Activated naive CD8-positive, alpha-beta T cell treated with anti-CD3 and anti-CD28 coated beads for 36 hours (primary cell): ENCODE data around the gene SLC39A11. TPM values are rescaled to one million over a fixed set of nuclear protein-coding genes. Genes with fewer than 3 reads are reported as not detected.

ENCODE experiments used
- DNase-seq: peaks from one replicate; pipeline ENCODE4 v3.0.0; 2021
- H3K27ac Mint-ChIP-seq: one replicate; pipeline ENCODE4 v1.8.0; 2022; ENCODE audit warnings: mild to moderate bottlenecking, moderate library complexity, mixed read lengths
- H3K27me3 Mint-ChIP-seq: one replicate; pipeline ENCODE4 v1.8.0; 2022; ENCODE audit warnings: mild to moderate bottlenecking, mixed read lengths
- H3K36me3 Mint-ChIP-seq: one replicate; pipeline ENCODE4 v1.8.0; 2021; ENCODE audit warnings: mild to moderate bottlenecking, mixed read lengths
- H3K4me1 Mint-ChIP-seq: one replicate; pipeline ENCODE4 v1.8.0; 2021; ENCODE audit warnings: mixed read lengths
- H3K4me3 Mint-ChIP-seq: one replicate; pipeline ENCODE4 v1.8.0; 2022; ENCODE audit warnings: mild to moderate bottlenecking, moderate library complexity, mixed read lengths
- H3K9me3 Mint-ChIP-seq: one replicate; pipeline ENCODE4 v1.8.0; 2022; ENCODE audit warnings: mixed read lengths
- total RNA-seq, 2 experiments: library from RNA; stranded (reverse); gene quantifications; one replicate each; pipeline ENCODE4 v1.2.3, GENCODE V29; 2021

SLC39A11 gene
- total RNA-seq, 2 experiments from 2014 or later = 15.3 to 15.4 TPM

DNA sequence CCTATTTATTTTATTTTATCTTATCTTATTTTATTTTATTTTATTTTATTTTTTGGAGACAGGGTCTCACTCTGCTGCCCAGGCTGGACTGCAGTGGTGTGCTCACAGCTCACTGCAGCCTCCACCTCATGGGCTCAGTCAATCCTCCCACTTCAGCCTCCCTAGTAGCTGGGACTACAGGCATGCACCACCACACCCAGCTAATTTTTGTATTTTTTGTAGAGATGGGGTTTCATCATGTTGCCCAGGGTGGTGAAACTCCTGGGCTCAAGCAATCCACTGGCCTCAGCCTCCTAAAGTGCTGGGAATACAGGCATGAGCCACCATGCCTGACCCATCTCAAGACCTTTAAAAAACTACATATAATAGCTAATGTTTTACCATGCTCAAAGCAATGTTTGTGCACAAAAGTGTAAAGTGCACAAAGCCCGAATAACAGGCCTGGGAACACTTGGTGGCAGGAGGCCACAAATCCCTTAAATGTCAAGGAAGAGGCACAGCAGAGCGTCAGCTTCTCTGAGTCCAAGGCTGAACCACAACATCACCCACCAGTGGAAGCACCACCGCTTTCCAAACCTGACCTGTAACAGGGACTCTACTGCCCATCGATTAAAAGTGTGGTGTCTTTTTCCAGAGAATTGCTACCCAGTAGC is 30.6 kb upstream of the SLC39A11 start:
- H3K27me3 Mint-ChIP-seq = no peaks in the 10 kb centered on the region
- no peaks in the 10 kb centered on the region for H3K36me3 Mint-ChIP-seq
- no peak overlapping the region for H3K27ac Mint-ChIP-seq
- H3K4me1 Mint-ChIP-seq = no peaks in the 10 kb centered on the region
- H3K4me3 Mint-ChIP-seq = no peak overlapping the region
- no peak for DNase-seq
- no peaks in the 10 kb centered on the region for H3K9me3 Mint-ChIP-seq

DNA sequence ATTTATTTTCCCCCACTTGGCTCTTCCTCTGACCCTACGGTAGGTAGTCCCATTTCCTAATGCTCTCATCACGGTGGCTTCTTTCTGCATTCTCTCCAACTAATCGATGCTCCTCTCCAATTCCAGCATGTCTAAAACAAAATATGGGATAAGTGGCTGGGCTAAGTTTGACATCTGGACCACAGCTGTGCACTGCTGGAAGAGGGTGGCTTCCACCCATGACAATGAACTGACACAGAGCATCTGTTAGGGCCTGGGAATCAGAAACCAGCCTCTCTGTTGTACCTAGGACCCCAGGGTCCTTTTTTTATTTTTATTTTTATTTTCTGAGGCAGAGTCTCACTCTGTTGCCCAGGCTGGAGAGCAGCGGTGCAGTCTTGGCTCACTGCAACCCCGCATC is 29.0 kb upstream of the SLC39A11 start:
- no peak overlapping the region for H3K4me3 Mint-ChIP-seq
- H3K36me3 Mint-ChIP-seq = no peaks in the 10 kb centered on the region
- H3K27me3 Mint-ChIP-seq = no peaks in the 10 kb centered on the region
- H3K27ac Mint-ChIP-seq = no peak overlapping the region
- no peaks in the 10 kb centered on the region for H3K4me1 Mint-ChIP-seq
- DNase-seq = no peak
- no peaks in the 10 kb centered on the region for H3K9me3 Mint-ChIP-seq

DNA sequence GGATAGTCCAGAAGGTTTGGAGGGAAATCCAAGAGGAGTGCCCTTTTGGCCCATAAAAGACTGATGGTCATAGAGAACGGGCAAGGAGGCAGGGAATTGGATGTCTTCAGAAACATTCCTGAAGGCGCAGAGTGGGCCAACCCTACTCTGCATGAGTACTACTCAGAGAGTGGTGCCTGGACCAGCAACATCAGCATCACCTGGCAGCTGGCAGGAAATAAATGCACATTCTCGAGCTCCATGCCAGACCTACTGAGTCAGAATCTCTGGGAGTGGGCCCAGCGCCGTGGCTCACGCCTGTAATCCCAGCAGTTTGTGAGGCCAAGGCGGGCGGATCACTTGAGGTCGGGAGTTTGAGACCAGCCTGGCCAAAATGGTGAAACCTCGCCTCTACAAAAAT is 27.1 kb upstream of the SLC39A11 start:
- Mint-ChIP-seq H3K9me3 (no peaks in the 10 kb centered on the region), H3K27ac (no peak overlapping the region), H3K4me3 (no peak overlapping the region), H3K36me3 (no peaks in the 10 kb centered on the region), H3K27me3 (no peaks in the 10 kb centered on the region), H3K4me1 (no peaks in the 10 kb centered on the region)
- DNase-seq = no peak

DNA sequence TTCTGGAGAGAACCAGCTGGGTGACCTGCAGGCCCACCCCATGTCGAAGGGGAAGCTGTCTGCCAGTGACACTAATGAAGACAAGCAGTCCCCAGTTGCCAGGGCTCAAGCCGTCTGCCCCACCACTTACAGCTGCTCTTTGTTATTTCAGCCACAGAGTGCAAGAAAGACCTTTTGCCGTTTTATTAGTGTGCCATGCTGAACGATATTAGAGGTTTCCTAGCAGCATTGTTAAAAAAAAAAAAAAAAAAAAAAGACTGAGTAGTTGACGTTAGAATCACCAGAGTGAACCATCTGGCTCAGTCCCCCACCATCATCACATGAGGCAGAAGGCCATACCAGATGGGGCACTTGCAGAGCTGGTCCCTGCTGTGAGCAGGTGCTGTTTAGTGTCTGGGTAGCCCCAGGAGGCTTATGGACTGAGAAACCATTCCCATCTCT is 26.5 kb upstream of the SLC39A11 start:
- DNase-seq = no peak
- Mint-ChIP-seq H3K9me3 (no peaks in the 10 kb centered on the region), H3K36me3 (no peaks in the 10 kb centered on the region), H3K4me1 (no peaks in the 10 kb centered on the region), H3K4me3 (no peak overlapping the region), H3K27me3 (no peaks in the 10 kb centered on the region), H3K27ac (no peak overlapping the region)

DNA sequence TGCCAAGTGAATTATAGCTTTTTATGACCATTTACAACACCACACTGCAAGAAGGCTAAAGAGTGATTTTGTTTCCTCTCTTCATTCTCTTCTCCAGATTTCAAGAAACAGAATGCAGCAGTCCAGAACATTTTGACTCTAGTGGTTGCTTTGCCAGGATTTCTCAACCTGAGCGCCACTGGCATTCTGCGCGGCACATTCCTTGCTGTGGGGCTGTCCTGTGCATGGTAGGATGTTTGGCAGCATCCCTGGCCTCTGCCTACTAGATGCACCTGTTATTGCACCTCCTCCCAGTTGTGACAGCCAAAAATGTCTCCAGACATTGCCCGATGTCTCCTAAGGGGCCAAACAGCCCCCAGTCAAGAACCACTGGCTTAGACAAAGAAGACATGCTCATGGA is 25.7 kb upstream of the SLC39A11 start:
- Mint-ChIP-seq H3K9me3 (no peaks in the 10 kb centered on the region), H3K27me3 (no peaks in the 10 kb centered on the region), H3K27ac (no peak overlapping the region), H3K4me3 (no peak overlapping the region), H3K4me1 (no peaks in the 10 kb centered on the region), H3K36me3 (no peaks in the 10 kb centered on the region)
- DNase-seq = no peak

DNA sequence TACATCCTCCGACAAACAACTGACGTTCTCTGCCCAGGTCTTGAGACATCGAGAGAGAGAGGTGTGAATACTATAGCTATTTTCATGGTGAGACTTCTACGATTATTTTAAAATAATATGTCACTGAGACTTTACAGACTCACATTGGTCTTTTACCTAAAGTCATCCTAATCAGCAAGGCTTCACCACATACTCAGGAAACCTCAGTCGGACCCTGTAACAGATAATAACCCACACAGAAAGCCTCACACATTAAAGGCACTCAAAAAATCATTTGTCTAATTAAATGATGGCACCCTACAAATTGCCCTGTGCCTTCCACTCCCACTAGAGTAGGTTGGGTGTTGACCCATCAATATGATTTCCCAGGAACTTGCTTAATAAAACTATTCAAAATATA is 19.8 kb upstream of the SLC39A11 start:
- no peak for DNase-seq
- Mint-ChIP-seq H3K27me3 (no peaks in the 10 kb centered on the region), H3K4me3 (no peak overlapping the region), H3K4me1 (no peaks in the 10 kb centered on the region), H3K27ac (no peak overlapping the region), H3K9me3 (no peaks in the 10 kb centered on the region), H3K36me3 (no peaks in the 10 kb centered on the region)

DNA sequence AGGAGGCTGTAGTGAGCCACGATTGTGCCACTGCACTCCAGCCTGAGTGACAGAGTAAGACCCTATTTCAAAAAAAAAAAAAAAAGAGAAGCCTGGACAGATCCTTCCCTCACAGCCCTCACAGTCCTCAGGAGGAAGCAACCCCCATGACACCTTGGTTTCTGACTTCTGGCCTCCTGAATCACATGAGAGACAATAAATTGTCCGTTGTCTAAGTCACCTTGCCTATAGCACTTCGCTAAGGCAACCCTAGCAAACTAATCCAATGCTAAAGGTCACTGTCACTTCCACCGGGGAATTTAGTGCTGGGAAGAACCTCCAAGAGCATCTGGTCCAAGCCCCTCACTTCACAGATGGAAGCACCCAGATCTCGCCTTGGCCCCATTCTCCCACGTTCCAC is 18.9 kb upstream of the SLC39A11 start:
- Mint-ChIP-seq H3K27ac (no peak overlapping the region), H3K9me3 (no peaks in the 10 kb centered on the region), H3K4me1 (no peaks in the 10 kb centered on the region), H3K27me3 (no peaks in the 10 kb centered on the region), H3K36me3 (no peaks in the 10 kb centered on the region), H3K4me3 (no peak overlapping the region)
- no peak for DNase-seq

DNA sequence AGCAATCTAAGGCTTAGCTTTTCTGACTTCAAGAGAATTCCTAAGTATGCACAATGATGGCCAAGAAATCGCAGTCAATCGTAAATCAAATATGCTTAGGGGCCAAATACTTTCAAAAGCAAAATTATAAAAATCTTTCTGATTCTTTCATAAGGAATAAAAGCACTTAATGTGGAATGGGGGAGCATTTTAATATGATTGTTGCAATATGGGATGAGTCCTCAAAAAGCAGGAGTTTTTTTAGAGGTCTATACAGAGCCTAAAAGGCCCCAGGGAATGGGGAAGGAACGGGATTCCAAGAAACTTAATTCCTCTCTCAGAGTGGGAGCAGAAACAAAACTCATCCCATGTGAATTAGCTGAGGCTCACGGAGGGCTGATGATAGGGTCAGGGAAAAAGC is 14.7 kb upstream of the SLC39A11 start:
- no peak for DNase-seq
- Mint-ChIP-seq H3K27ac (no peak overlapping the region), H3K4me3 (no peak overlapping the region), H3K36me3 (no peaks in the 10 kb centered on the region), H3K27me3 (no peaks in the 10 kb centered on the region), H3K9me3 (no peaks in the 10 kb centered on the region), H3K4me1 (no peaks in the 10 kb centered on the region)

DNA sequence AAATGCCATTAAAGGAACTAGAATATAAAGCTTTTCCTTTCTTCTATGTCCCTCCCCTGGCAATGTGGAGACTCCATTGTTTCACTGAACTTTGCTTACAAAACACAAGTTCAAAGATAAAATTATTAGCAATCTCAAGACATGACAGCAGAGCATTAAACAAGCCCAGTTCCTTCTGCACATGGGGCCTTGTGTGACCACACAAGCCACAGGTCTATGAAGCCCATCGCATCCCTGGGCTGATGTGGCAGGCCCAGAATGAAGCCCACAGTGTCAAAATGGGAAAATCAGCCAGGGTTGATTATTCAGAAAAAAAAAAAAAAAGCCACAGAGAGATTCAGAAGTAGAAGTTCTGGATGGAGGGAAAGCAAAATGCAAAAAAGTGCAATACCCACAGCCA is 12.9 kb upstream of the SLC39A11 start:
- Mint-ChIP-seq H3K36me3 (no peaks in the 10 kb centered on the region), H3K4me3 (no peak overlapping the region), H3K27ac (no peak overlapping the region), H3K27me3 (peaks cover 1% of the 10 kb centered on the region), H3K4me1 (no peaks in the 10 kb centered on the region), H3K9me3 (no peaks in the 10 kb centered on the region)
- DNase-seq = no peak

DNA sequence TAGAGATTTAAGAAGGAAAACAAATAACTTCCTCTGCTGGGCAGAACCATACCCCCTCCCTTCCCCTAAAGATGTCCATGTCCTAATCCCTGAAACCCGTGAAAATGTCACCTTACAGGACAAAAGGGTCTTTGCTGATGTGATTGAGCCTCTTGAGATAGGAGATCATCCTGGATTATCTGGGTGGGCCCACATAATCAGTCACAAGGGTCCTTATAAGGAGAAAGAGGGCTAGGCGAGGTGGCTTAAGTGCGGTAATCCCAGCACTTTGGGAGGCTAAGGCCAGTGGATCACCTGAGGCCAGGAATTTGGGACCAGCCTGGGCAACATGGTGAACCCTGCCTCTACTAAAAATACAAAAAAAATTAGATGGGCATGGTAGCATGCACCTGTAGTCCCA is 12.0 kb upstream of the SLC39A11 start:
- no peak for DNase-seq
- H3K4me1 Mint-ChIP-seq = no peaks in the 10 kb centered on the region
- H3K4me3 Mint-ChIP-seq = no peak overlapping the region
- H3K9me3 Mint-ChIP-seq = no peaks in the 10 kb centered on the region
- peaks cover 4% of the 10 kb centered on the region for H3K27me3 Mint-ChIP-seq
- H3K27ac Mint-ChIP-seq = no peak overlapping the region
- H3K36me3 Mint-ChIP-seq = no peaks in the 10 kb centered on the region

DNA sequence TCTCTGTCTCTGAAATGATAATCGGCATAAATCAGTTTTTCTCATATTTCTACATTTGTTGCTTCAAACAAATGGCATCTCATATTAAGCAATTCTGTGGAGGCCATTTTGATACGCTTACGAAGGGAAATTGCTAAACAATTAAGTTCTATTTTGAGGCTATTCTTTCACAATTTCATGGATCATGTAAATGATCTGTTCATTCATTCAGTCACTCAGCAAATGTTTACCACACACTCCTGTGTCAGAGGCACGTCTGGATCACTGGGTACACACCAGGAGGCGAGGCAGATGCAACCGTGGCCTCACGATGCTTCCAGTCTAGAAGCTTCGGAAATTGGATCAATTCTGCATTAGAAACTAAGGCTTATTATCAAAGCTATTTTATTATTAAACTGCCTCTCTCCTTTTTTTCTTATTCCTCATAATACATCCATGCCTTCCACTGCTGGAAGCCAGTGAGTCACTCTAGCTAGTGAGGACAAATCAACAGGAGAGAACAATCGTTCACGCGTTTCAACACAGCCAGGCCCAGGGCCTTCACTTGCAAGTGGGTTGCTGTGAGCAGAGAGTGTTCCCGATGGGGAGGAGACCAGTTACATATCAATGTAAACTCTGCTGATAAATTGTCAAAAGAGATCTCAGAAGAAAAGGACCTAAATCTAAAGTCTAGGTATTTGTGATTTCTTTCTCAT is 11.3 kb upstream of the SLC39A11 start:
- Mint-ChIP-seq H3K9me3 (no peaks in the 10 kb centered on the region), H3K36me3 (no peaks in the 10 kb centered on the region), H3K27ac (no peak overlapping the region), H3K4me1 (no peaks in the 10 kb centered on the region), H3K4me3 (no peak overlapping the region), H3K27me3 (peaks cover 10% of the 10 kb centered on the region)
- no peak for DNase-seq

DNA sequence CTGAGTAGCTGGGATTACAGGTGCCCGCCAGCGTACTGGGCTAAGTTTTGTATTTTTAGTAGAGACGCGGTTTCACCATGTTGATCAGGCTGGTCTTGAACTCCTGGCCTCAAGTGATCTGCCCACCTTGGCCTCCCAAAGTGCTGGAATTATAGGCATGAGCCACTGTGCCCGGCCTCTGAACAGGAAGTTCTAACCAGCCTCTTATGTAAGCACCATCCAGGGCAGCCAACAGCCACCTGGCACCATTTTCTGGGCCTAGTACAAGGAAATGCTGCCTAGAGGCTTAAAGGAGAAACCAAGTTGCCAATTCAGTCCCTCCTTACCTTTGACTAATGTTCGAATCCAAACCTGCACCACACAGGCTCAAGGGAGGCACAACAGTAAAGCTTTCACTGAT is 8.5 kb upstream of the SLC39A11 start:
- Mint-ChIP-seq H3K9me3 (no peaks in the 10 kb centered on the region), H3K36me3 (no peaks in the 10 kb centered on the region), H3K27me3 (peaks cover 10% of the 10 kb centered on the region), H3K4me3 (no peak overlapping the region), H3K27ac (no peak overlapping the region), H3K4me1 (no peaks in the 10 kb centered on the region)
- DNase-seq = no peak

DNA sequence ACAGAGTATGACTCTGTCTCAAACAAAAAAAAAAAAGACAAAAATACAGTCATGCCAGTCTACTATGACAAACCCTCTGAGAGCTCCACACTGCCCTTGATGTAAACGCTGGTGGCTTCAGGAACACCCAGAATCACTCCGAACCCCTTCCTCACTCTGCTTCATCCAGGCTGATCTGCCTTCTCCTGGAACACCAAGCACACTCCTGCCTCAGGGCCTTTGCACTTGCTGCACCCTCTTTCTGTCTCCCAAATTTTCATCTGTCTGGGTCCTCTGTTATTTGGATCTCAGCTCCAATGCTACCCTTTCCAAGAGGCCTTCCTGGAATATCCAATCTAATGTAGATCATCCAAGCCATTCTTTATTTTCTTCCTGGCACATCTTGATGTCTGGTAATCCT is 7.9 kb upstream of the SLC39A11 start:
- no peaks in the 10 kb centered on the region for H3K4me1 Mint-ChIP-seq
- H3K36me3 Mint-ChIP-seq = no peaks in the 10 kb centered on the region
- H3K27me3 Mint-ChIP-seq = peaks cover 10% of the 10 kb centered on the region
- peak overlapping the region; percentile 1 for H3K27ac Mint-ChIP-seq
- H3K9me3 Mint-ChIP-seq = no peaks in the 10 kb centered on the region
- DNase-seq = no peak
- H3K4me3 Mint-ChIP-seq = no peak overlapping the region

DNA sequence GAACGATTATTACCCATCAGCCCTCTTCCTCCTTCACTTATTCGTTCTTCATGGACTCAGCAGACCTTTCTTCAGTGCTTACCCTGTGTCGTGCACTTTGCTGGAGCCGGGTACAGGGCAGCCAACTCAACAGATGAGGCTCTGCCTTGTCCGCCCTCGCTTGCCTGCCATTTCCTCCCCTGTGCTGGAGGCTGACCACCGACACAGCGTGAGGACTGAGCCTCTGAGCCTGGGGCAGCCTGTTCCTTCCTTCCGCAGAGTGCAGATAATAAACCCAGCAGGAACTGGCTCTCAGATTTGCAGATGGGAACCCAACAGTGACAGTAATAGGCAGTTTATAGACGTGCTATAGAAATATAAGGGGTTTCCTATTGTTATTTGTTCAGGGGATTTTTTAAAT is 7.0 kb upstream of the SLC39A11 start:
- no peak for DNase-seq
- Mint-ChIP-seq H3K4me3 (no peak overlapping the region), H3K27me3 (peaks cover 10% of the 10 kb centered on the region), H3K36me3 (no peaks in the 10 kb centered on the region), H3K9me3 (no peaks in the 10 kb centered on the region), H3K4me1 (no peaks in the 10 kb centered on the region), H3K27ac (no peak overlapping the region)

DNA sequence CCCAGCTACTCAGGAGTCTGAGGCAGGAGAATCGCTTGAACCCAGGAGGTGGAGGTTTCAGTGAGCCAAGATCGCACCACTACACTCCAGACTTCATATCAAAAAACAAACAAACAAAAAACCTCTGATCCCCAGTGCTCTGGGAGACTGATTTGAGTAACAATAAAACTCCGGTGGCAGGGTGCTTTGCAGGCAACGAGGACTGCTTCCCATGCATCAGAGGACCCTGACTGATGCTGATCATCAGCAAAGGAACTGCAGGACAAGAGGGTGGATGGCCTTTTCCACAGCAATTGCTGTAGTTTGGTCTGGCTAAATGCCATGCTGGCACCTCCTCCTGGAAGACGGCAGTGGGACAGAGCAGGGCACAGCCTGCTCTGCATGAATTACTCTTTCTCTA is 6.4 kb upstream of the SLC39A11 start:
- Mint-ChIP-seq H3K9me3 (no peaks in the 10 kb centered on the region), H3K27ac (no peak overlapping the region), H3K36me3 (no peaks in the 10 kb centered on the region), H3K4me3 (no peak overlapping the region), H3K27me3 (peaks cover 10% of the 10 kb centered on the region), H3K4me1 (peaks cover 2% of the 10 kb centered on the region)
- DNase-seq = no peak
